K562 (cell line): Measurements from ENCODE around the gene CCDC9B. TPM values are rescaled to one million over a fixed set of nuclear protein-coding genes. Genes with fewer than 3 reads are reported as not detected.

Source experiments
- BACH1 ChIP-seq: fragments of 200-800 bp; sonication (Bioruptor generic); IDR thresholded peaks from 2 replicates; pipeline ENCODE4 v1.6.1; 2016; ENCODE audit warnings: missing genetic modification characterization, missing compliant biosample characterization
- BDP1 ChIP-seq: IDR thresholded peaks from 3 replicates; pipeline ENCODE4 v1.6.1; 2011; ENCODE audit not compliant: insufficient read length, insufficient read depth
- BHLHE40 ChIP-seq: IDR thresholded peaks from 2 replicates; pipeline ENCODE4 v1.6.1; 2011; ENCODE audit warnings: low read length, improper control_type of control experiment
- CHD2 ChIP-seq: IDR thresholded peaks from 2 replicates; pipeline ENCODE4 v1.6.1; 2011; ENCODE audit warnings: low read depth, low read length
- FIP1L1 ChIP-seq: fragments of 200-400 bp; formaldehyde crosslinking; IDR thresholded peaks from 2 replicates; pipeline ENCODE4 v1.6.1; 2018; ENCODE audit warnings: mild to moderate bottlenecking, low read depth, low read length; ENCODE audit not compliant: poor library complexity, severe bottlenecking
- FOXK1 ChIP-seq: sonication (generic); formaldehyde crosslinking; IDR thresholded peaks from 2 replicates; pipeline ENCODE4 v1.8.0; 2022; ENCODE audit warnings: missing genetic modification reagents, mild to moderate bottlenecking, borderline replicate concordance
- FUS ChIP-seq: fragments of 200-400 bp; formaldehyde crosslinking; optimal IDR thresholded peaks from 2 replicates; pipeline ENCODE3; 2017; ENCODE audit warnings: low read depth, low read length
- GABPB1 ChIP-seq: sonication (generic); formaldehyde crosslinking; IDR thresholded peaks from 2 replicates; pipeline ENCODE4 v1.8.0; 2022; ENCODE audit warnings: mild to moderate bottlenecking, missing genetic modification reagents
- HCFC1 ChIP-seq: IDR thresholded peaks from 2 replicates; pipeline ENCODE4 v1.6.1; 2012; ENCODE audit warnings: low read depth, low read length, improper control_type of control experiment
- KDM5B ChIP-seq: fragments of 200-600 bp; sonication (generic); IDR thresholded peaks from 2 replicates; pipeline ENCODE4 v1.6.1; 2012; ENCODE audit warnings: low read depth, mild to moderate bottlenecking, moderate library complexity, low read length, control low read depth, inconsistent platforms; ENCODE audit not compliant: insufficient replicate concordance
- KLF16 ChIP-seq: IDR thresholded peaks from 2 replicates; pipeline ENCODE4 v1.6.1; 2016; ENCODE audit warnings: antibody characterized with exemption
- LCOR ChIP-seq: sonication (generic); formaldehyde crosslinking; IDR thresholded peaks from 2 replicates; pipeline ENCODE4 v1.8.0; 2022; ENCODE audit warnings: mild to moderate bottlenecking, missing genetic modification reagents
- MAZ ChIP-seq, 2 experiments: fragments of 450-650 bp in 1 of 2; sonication (generic) in 1 of 2; formaldehyde crosslinking; IDR thresholded peaks in 1 of 2; conservative IDR thresholded peaks in 1 of 2; 2 replicates each; pipeline versions ENCODE4 v1.4.0 to v1.5.0; 2020; ENCODE audit warnings: mild to moderate bottlenecking in 1 of 2, missing genetic modification reagents in 1 of 2
- MYC ChIP-seq, 2 experiments: fragments of 250-450 bp in 1 of 2; sonication (Bioruptor Pico) in 1 of 2; IDR thresholded peaks; 2 replicates each; pipeline versions ENCODE4 v1.5.1 to v1.6.1; 2012 to 2021; ENCODE audit warnings: low read depth in 2 of 2, borderline replicate concordance in 1 of 2, improper control_type of control experiment in 1 of 2, low read length in 1 of 2, mild to moderate bottlenecking in 1 of 2, moderate library complexity in 1 of 2
- MYNN ChIP-seq, 2 experiments: sonication (generic); formaldehyde crosslinking in 1 of 2; IDR thresholded peaks; 2 replicates each; pipeline versions ENCODE4 v1.5.0 to v1.6.1; 2016 to 2020; ENCODE audit warnings: antibody characterized with exemption in 1 of 2, missing genetic modification reagents in 1 of 2
- OTX1 ChIP-seq: fragments of 450-650 bp; formaldehyde crosslinking; IDR thresholded peaks from 2 replicates; pipeline ENCODE4 v1.4.0; 2022; ENCODE audit warnings: mild to moderate bottlenecking
- PCBP1 ChIP-seq: fragments of 200-400 bp; formaldehyde crosslinking; IDR thresholded peaks from 2 replicates; pipeline ENCODE4 v1.6.1; 2018; ENCODE audit warnings: mild to moderate bottlenecking, low read depth, low read length; ENCODE audit not compliant: poor library complexity, severe bottlenecking
- PHB ChIP-seq: fragments of 250-450 bp; sonication (Bioruptor Pico); IDR thresholded peaks from 2 replicates; pipeline ENCODE4 v1.5.0; 2021
- SMAD4 ChIP-seq: fragments of 250-450 bp; sonication (Bioruptor Pico); conservative IDR thresholded peaks from 2 replicates; pipeline ENCODE4 v1.8.0; 2021; ENCODE audit warnings: inconsistent platforms, mild to moderate bottlenecking, moderate library complexity
- SRSF1 ChIP-seq: fragments of 200-400 bp; formaldehyde crosslinking; IDR thresholded peaks from 2 replicates; pipeline ENCODE4 v1.6.1; 2017; ENCODE audit warnings: mild to moderate bottlenecking, low read depth, low read length, moderate library complexity
- TAF1 ChIP-seq: IDR thresholded peaks from 2 replicates; pipeline ENCODE4 v1.6.1; 2011; ENCODE audit warnings: mild to moderate bottlenecking, low read length, moderate library complexity; ENCODE audit not compliant: insufficient read depth, control insufficient read depth, severe bottlenecking; ENCODE audit errors: extremely low read depth
- ZBTB17 ChIP-seq: fragments of 450-650 bp; formaldehyde crosslinking; IDR thresholded peaks from 2 replicates; pipeline ENCODE4 v1.4.0; 2020; ENCODE audit warnings: mild to moderate bottlenecking
- ZEB2 ChIP-seq: fragments of 450-650 bp; IDR thresholded peaks from 2 replicates; pipeline ENCODE4 v1.6.1; 2016
- ZNF316 ChIP-seq: fragments of 450-650 bp; IDR thresholded peaks from 2 replicates; pipeline ENCODE4 v1.6.1; 2016
- ZSCAN29 ChIP-seq: fragments of 450-650 bp; IDR thresholded peaks from 2 replicates; pipeline ENCODE4 v1.6.1; 2017
- ZZZ3 ChIP-seq: fragments of 450-650 bp; IDR thresholded peaks from 2 replicates; pipeline ENCODE4 v1.6.1; 2016; ENCODE audit warnings: antibody characterized with exemption, mild to moderate bottlenecking, moderate library complexity
- polyA plus RNA-seq, 8 experiments: library from polyadenylated mRNA; depleted of rRNA in 4 of 8; stranded (reverse) in 5 of 8; unstranded in 3 of 8; fragments of >200 nt; fragmentation: Nextera tagmentation in 2 of 8; fragmentation: Illumina TruSeq in 1 of 8; extraction: Ambion mirVana in 2 of 8; extraction: Trizol in 1 of 8; gene quantifications; 2 replicates each; pipeline versions ENCODE4 v1.2.1 to v1.2.3, GENCODE V29; 2011 to 2014; ENCODE audit warnings: inconsistent platforms in 1 of 8, missing spikeins in 1 of 8
- total RNA-seq, 7 experiments: library from RNA; depleted of rRNA in 6 of 7; stranded (reverse); fragments of >200 nt in 6 of 7; fragmentation: Illumina TruSeq in 2 of 7; extraction: Trizol in 2 of 7; gene quantifications; 2 replicates each; pipeline versions ENCODE4 v1.2.1 to v1.2.3, GENCODE V29; 2011 to 2021; ENCODE audit warnings: low replicate concordance in 1 of 7
- TF ChIP-seq, protein P1 (sequence below): fragments of 450-650 bp; formaldehyde crosslinking; IDR thresholded peaks from 2 replicates; pipeline ENCODE4 v1.4.0; 2022; ENCODE audit warnings: missing genetic modification characterization
- TF ChIP-seq, protein P2 (sequence below): fragments of 450-650 bp; formaldehyde crosslinking; IDR thresholded peaks from 2 replicates; pipeline ENCODE4 v1.4.0; 2020; ENCODE audit warnings: mild to moderate bottlenecking

The CCDC9B gene
- total and polyA plus RNA-seq, 9 of the 15 experiments (the other 6 are each of a cell fraction or from before 2014, with no cell fraction given): 0.01 to 0.47 (median 0.15) TPM; not detected in 1

DNA sequence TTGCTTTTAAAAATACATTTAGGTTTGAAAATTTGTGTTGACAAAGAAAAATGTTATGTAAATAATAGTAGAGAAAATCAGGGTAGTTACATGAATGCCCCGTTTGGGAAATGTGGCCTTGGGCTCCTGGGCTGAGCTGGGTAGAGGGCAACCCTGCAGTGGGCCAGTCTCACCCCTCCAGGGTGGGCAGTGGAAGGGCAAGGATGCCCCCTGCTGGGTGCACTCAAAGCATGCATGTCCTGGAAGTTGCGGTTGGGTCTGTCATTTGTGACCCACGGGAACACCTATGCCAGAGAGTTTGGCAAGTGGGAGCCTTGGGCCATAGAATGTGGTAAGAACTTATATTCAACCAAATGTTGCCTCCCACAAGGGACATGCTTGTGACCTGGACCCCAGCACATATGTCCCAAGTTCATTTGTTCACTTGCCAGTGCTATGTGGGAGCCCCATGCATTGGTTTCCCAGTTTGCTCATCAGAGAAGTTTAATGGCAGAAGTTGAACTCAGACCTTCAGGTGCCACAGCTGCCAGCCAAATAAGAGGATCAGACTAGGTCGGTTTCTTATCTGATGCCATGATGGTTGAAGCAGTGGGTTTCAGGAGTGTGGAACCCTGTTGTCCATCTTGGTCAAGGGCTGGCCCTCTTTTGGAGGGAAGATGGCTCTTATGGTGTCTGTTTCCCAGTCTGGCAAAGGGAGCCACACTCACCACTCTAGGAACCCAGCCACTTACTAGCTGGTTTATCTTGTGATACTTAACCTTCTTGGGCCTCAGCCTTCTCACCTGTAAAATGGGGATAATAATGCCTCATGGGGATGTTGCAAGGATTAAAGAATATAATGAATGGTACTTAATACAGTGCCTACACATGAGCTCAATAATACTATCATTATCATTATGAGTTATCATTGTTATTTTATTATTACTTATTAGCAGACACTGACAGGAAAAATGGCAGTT is 30.5 kb downstream of the CCDC9B start (continued):
- TF ChIP-seq, protein P1, sequence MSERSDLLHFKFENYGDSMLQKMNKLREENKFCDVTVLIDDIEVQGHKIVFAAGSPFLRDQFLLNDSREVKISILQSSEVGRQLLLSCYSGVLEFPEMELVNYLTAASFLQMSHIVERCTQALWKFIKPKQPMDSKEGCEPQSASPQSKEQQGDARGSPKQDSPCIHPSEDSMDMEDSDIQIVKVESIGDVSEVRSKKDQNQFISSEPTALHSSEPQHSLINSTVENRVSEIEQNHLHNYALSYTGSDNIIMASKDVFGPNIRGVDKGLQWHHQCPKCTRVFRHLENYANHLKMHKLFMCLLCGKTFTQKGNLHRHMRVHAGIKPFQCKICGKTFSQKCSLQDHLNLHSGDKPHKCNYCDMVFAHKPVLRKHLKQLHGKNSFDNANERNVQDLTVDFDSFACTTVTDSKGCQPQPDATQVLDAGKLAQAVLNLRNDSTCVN (CRISPR knock-in tag): no peak
- TF ChIP-seq OTX1 (CRISPR knock-in tag): no peak
- TF ChIP-seq ZNF316: peak; percentile 20; the same call in 1 of the 2 replicates
- TF ChIP-seq FOXK1 (CRISPR knock-in tag): no peak
- no peak for TF ChIP-seq LCOR (CRISPR knock-in tag)
- no peak for TF ChIP-seq ZSCAN29
- peak in 1 of 2 experiments; percentile 30; a peak in 1 of 4 replicates for TF ChIP-seq MAZ (CRISPR knock-in tag; conservative IDR thresholded peaks at IDR 0.05 in 1 of 2, IDR thresholded peaks at IDR 0.05 in 1 of 2)
- no peak for TF ChIP-seq BDP1
- no peak for TF ChIP-seq PCBP1
- TF ChIP-seq HCFC1: peak; percentile 37; the same call in 1 of the 2 replicates
- TF ChIP-seq SRSF1: no peak
- TF ChIP-seq FUS: no peak
- TF ChIP-seq, protein P2, sequence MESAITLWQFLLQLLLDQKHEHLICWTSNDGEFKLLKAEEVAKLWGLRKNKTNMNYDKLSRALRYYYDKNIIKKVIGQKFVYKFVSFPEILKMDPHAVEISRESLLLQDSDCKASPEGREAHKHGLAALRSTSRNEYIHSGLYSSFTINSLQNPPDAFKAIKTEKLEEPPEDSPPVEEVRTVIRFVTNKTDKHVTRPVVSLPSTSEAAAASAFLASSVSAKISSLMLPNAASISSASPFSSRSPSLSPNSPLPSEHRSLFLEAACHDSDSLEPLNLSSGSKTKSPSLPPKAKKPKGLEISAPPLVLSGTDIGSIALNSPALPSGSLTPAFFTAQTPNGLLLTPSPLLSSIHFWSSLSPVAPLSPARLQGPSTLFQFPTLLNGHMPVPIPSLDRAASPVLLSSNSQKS (CRISPR knock-in tag): no peak
- no peak for TF ChIP-seq FIP1L1
- no peak for TF ChIP-seq ZEB2
- no peak for TF ChIP-seq PHB (CRISPR knock-in tag)
- TF ChIP-seq BACH1 (tag): no peak
- no peak for TF ChIP-seq TAF1
- no peak for TF ChIP-seq CHD2
- peak; percentile 81 for TF ChIP-seq MYNN (IDR thresholded peaks at IDR 0.05)
- TF ChIP-seq MYNN (CRISPR knock-in tag; IDR thresholded peaks at IDR 0.05): no peak
- no peak for TF ChIP-seq KLF16
- TF ChIP-seq ZBTB17 (CRISPR knock-in tag): no peak
- no peak for TF ChIP-seq BHLHE40
- TF ChIP-seq ZZZ3: no peak
- no peak for TF ChIP-seq SMAD4 (CRISPR knock-in tag)
- TF ChIP-seq KDM5B: no peak
- 0 out of 2 replicates have a peak, but pooled peaks have one; percentile 31 for TF ChIP-seq MYC (IDR thresholded peaks at IDR 0.05; ENCODE audit: low read depth, low read length)
- no peak for TF ChIP-seq MYC (CRISPR knock-in tag; IDR thresholded peaks at IDR 0.05; ENCODE audit: borderline replicate concordance, low read depth)
- no peak; the same call in 1 of the 2 replicates for TF ChIP-seq GABPB1 (CRISPR knock-in tag)
